ENCODE measurements around the gene EPHA4. TPM values are rescaled to one million over a fixed set of nuclear protein-coding genes. Genes with fewer than 3 reads are reported as not detected.

Gene EPHA4
- total and polyA plus RNA-seq, 2 of the 4 experiments (the other 2 are of a cell fraction), result 36.9 to 132 TPM

GRCh38 chr2:221439761-221440479 lies 132.2 kb downstream of the EPHA4 start:
- Histone ChIP-seq H2AFZ (replicated peaks; ENCODE audit: low read length, poor library complexity) (no peak overlapping the region), H3K27me3 (ENCODE audit: control insufficient read depth, insufficient read depth, low read length) (no peaks in the 10 kb centered on the region), H2BK5ac (ENCODE audit: low read depth, low read length, poor library complexity, severe bottlenecking) (no peak overlapping the region), H4K8ac (ENCODE audit: low read depth in 2 of 2, low read length in 2 of 2) (no peak overlapping the region), H2AK9ac (replicated peaks; ENCODE audit: low read depth, low read length, poor library complexity) (no peak overlapping the region), H3K79me1 (ENCODE audit: low read depth in 1 of 2, low read length in 2 of 2) (peaks cover 0 to 3% of the 10 kb centered on the region in 2 experiments; a peak in 1 of 4 replicates), H4K5ac (ENCODE audit: low read depth, low read length) (no peak overlapping the region), H3K4me2 (ENCODE audit: low read depth, low read length) (no peak overlapping the region), H2BK120ac (ENCODE audit: low read depth, low read length) (no peak overlapping the region), H3K4ac (ENCODE audit: low read depth, low read length) (no peak overlapping the region), H2AK5ac (ENCODE audit: low read depth, low read length) (no peak overlapping the region), H3K9me3 (ENCODE audit: control insufficient read depth, insufficient read depth, low read length) (no peaks in the 10 kb centered on the region), H3K23ac (ENCODE audit: low read depth, low read length) (no peak overlapping the region), H3K4me3 (ENCODE audit: insufficient read depth, low read depth, low read length) (no peak overlapping the region), H2BK15ac (ENCODE audit: low read depth, low read length) (no peak overlapping the region), H3K14ac (replicated peaks; ENCODE audit: low read depth, low read length) (no peak overlapping the region), H3K9me1 (ENCODE audit: insufficient read depth, low read length) (0 out of 2 replicates have a peak, but pooled peaks cover 3% of the 10 kb centered on the region), H4K91ac (ENCODE audit: insufficient read depth, low read depth, low read length) (no peak overlapping the region), H3K36me3 (ENCODE audit: control insufficient read depth, insufficient read depth, low read length) (peaks cover 39% of the 10 kb centered on the region), H3K4me1 (ENCODE audit: control insufficient read depth, insufficient read depth, low read length) (peaks cover 2% of the 10 kb centered on the region), H3K27ac (ENCODE audit: insufficient read depth, low read length) (no peak overlapping the region), H3K56ac (ENCODE audit: extremely low read depth, insufficient read depth, low read length) (no peak overlapping the region), H3K18ac (ENCODE audit: low read depth, low read length) (no peak overlapping the region), H2BK20ac (ENCODE audit: low read depth, low read length) (no peak overlapping the region), H4K20me1 (ENCODE audit: insufficient read depth, low read length) (no peaks in the 10 kb centered on the region), H3K9ac (ENCODE audit: low read depth, low read length) (no peak overlapping the region)
- DNase-seq, result no peak
- TF ChIP-seq RFX5 (IDR thresholded peaks at IDR 0.05; ENCODE audit: low read depth, low read length) (no peak), BHLHE40 (IDR thresholded peaks at IDR 0.05; ENCODE audit: low read depth, low read length) (no peak), MAZ (IDR thresholded peaks at IDR 0.05; ENCODE audit: borderline replicate concordance, low read depth, low read length) (no peak), RCOR1 (IDR thresholded peaks at IDR 0.05; ENCODE audit: insufficient replicate concordance, low read length) (no peak), MAFK (IDR thresholded peaks at IDR 0.05; ENCODE audit: low read depth, low read length) (no peak), MXI1 (IDR thresholded peaks at IDR 0.05; ENCODE audit: borderline replicate concordance, low read depth, low read length) (no peak), USF2 (IDR thresholded peaks at IDR 0.05; ENCODE audit: low read depth, low read length) (no peak), CHD1 (IDR thresholded peaks at IDR 0.05; ENCODE audit: low read depth, low read length) (no peak), NFE2L2 (IDR thresholded peaks at IDR 0.05; ENCODE audit: low read depth, low read length) (no peak), FOS (IDR thresholded peaks at IDR 0.05; ENCODE audit: low read depth, low read length) (no peak), SMC3 (IDR thresholded peaks at IDR 0.05; ENCODE audit: low read depth, low read length) (no peak), CTCF (conservative IDR thresholded peaks at IDR 0.05; ENCODE audit: low read depth, low read length) (no peak), CEBPB (IDR thresholded peaks at IDR 0.05; ENCODE audit: low read depth, low read length) (no peak)
- TF ChIP-seq, protein P1, sequence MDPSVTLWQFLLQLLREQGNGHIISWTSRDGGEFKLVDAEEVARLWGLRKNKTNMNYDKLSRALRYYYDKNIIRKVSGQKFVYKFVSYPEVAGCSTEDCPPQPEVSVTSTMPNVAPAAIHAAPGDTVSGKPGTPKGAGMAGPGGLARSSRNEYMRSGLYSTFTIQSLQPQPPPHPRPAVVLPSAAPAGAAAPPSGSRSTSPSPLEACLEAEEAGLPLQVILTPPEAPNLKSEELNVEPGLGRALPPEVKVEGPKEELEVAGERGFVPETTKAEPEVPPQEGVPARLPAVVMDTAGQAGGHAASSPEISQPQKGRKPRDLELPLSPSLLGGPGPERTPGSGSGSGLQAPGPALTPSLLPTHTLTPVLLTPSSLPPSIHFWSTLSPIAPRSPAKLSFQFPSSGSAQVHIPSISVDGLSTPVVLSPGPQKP (IDR thresholded peaks at IDR 0.05; ENCODE audit: borderline replicate concordance, low read depth, low read length), result no peak
- ChIA-PET CTCF (no interaction called here), POLR2A (ENCODE audit: unreplicated experiment) (no interaction called here)
- ATAC-seq (ENCODE audit: low read depth), result no peak
- dilution Hi-C loops (cut with HindIII; ENCODE audit: low sequenced_read_pairs, unreplicated experiment), result no loop called here
- no TSS peak for BruUV-seq (replicated peaks)
- in situ Hi-C loops (cut with MboI; ENCODE audit: low sequenced_read_pairs), result no loop called here
- no CpG with 5 or more reads among the region's 11 CpGs for WGBS, 2 experiments (ENCODE audit: extremely low coverage in 2 of 2, insufficient read length in 1 of 2)
- intact Hi-C loops (cut with micrococcal nuclease), result loop anchor here (5.0 to 10.0 kb wide), 2 partner anchors 132 to 755 kb away; partner anchors contain the start of gene EPHA4
